Esophagus squamous epithelium (tissue), 4 donors: ENCODE data around the gene FAM53B.

Source experiments
- POLR2A ChIP-seq, 4 donors: fragments of 450-650 bp; IDR thresholded peaks; one replicate each; pipeline ENCODE4 v1.6.1; 2017; ENCODE audit warnings: antibody characterized with exemption in 4 of 4, mild to moderate bottlenecking in 4 of 4, moderate library complexity in 3 of 4
- TF ChIP-seq, protein P1 (sequence below), 6 experiments: fragments of 450-650 bp in 4 of 6; fragments of 200-600 bp in 2 of 6; sonication (generic) in 2 of 6; IDR thresholded peaks; one replicate each; pipeline ENCODE4 v1.5.1; 2016 to 2019; ENCODE audit warnings: antibody characterized with exemption in 6 of 6, mild to moderate bottlenecking in 4 of 6, moderate library complexity in 4 of 6

DNA sequence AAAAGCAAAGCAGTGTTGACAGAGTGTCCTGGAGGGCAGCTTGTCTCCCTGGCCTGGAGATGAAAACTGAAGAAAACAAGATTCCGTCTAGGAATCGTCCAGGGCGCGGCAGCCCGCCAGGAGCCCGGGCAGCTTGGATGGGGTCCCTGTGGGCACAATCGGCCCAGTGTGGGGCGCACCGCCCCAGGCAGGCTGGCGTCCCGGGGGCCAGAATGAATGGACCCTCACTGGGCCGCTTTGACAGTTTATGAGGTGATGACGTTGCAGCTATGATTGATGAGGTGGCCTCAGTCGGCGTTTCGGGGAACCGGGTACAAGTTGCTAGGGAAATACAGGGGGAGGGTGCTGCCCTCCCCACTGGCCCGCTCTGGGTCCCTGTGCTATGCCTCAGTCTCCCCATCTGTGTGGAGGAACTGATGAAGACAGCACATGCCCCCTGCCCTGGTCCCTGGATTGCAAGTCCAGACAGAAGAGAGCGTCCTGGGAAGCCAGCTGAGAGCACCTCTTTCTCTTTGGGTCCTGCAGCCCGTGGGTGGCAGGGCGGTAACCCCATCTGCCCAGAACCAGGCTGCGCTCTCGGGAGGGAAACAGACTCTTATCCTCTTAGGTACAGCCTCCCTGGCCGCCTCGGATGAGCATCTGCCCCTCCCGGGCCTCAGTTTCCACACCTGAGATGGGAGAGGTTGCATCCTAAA lies 151.3 kb downstream of the FAM53B start:
- TF ChIP-seq, protein P1, sequence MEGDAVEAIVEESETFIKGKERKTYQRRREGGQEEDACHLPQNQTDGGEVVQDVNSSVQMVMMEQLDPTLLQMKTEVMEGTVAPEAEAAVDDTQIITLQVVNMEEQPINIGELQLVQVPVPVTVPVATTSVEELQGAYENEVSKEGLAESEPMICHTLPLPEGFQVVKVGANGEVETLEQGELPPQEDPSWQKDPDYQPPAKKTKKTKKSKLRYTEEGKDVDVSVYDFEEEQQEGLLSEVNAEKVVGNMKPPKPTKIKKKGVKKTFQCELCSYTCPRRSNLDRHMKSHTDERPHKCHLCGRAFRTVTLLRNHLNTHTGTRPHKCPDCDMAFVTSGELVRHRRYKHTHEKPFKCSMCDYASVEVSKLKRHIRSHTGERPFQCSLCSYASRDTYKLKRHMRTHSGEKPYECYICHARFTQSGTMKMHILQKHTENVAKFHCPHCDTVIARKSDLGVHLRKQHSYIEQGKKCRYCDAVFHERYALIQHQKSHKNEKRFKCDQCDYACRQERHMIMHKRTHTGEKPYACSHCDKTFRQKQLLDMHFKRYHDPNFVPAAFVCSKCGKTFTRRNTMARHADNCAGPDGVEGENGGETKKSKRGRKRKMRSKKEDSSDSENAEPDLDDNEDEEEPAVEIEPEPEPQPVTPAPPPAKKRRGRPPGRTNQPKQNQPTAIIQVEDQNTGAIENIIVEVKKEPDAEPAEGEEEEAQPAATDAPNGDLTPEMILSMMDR (IDR thresholded peaks at IDR 0.05), result no peak
- TF ChIP-seq POLR2A (IDR thresholded peaks at IDR 0.05), result no peak
